Activated CD4-positive, alpha-beta T cell treated with anti-CD3 and anti-CD28 coated beads for 24 hours (primary cell): Measurements from ENCODE around the gene TAS2R31.
"Not testable (repeated sequence)": the region's sequence is repeated elsewhere in the genome, so short reads cannot be mapped to it uniquely, and the experiment has no call there.

Source experiments
- DNase-seq, 2 donors: peaks; one replicate each; pipeline ENCODE4 v3.0.0-alpha.2; 2020; ENCODE audit warnings: low read depth in 2 of 2

The TAS2R31 gene

DNA sequence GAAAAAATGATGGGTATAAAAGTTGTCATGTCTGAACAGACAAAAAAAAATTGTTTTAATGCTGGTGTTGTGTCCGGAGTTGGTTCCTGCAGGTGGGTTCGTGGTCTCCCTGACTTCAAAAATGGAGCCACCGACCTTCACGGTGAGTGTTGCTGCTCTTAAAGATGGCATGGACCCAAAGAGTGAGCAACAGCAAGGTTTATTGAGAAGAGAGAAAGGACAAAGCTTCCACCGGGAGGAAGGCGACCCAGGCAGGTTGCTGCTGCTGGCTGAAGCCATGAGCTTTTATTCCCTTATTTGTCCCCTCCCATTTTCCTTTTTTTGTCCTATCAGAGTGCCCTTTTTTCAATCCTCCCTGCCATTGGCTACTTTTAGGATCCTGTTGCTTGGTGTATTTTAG lies at the start of gene TAS2R31:
Gene TAS2R31 (minus strand): TSS at position 101 of the 400 bp plus-strand sequence. CDS start 72 bp downstream, at position 29.
- no peak for DNase-seq

- no peak for DNase-seq
Observed at GRCh38 chr12:11078246-11078645, 47.0 kb upstream of the TAS2R31 start.

- DNase-seq = no peak
Observed at GRCh38 chr12:11075642-11076041, 44.4 kb upstream of the TAS2R31 start.

- no peak for DNase-seq
Observed at GRCh38 chr12:11071414-11071813, 40.2 kb upstream of the TAS2R31 start.

DNA sequence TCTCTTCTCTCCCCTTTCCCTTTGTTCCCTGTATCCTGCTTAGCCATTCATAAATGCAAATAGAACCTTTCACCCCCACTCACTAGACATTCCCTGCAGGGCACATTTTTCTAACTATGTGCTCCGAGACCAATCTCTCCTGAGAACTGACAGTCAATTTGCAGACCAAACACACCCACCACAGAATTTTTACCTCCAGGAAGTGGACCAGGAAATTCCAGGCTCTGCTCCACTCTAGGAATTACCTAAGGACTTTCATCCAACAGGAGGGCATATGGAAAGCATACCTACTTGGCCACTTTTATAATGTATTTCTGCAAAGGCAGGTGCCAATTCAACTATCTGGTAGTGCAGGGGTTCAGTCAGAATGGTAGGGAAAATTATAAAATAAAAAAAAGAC lies 39.8 kb upstream of the TAS2R31 start:
- DNase-seq = no peak

- DNase-seq = no peak
Observed at GRCh38 chr12:11069854-11070365, 38.7 kb upstream of the TAS2R31 start.

DNA sequence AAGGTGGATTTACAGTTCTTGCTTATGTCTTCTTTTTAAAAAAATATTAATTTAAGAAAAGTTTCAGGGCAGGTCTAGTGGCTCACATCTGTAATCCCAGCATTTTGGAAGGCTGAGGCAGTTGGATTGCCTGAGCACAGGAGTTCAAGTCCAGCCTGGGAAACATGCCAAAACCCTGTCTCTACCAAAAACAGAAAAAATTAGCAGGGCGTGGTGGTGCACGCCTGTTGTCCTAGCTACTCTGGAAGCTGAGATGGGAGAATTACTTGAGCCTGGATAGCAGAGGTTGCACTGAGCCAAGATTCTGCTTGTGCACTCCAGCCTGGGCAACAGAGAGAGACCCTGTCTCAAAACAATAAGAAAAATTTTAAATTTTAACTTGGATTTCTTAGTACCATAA lies 36.3 kb upstream of the TAS2R31 start:
- no peak for DNase-seq

- DNase-seq = not testable (repeated sequence)
Observed at GRCh38 chr12:11062194-11062593, 31.0 kb upstream of the TAS2R31 start, which contains the start of gene TAS2R46. TAS2R46 (minus strand) TSS chr12:11062294; CDS start chr12:11062294, 0 bp downstream.

GRCh38 chr12:11059784-11060183 lies 28.6 kb upstream of the TAS2R31 start:
- DNase-seq = no peak

GRCh38 chr12:11059041-11059440 lies 27.8 kb upstream of the TAS2R31 start:
- no peak for DNase-seq

DNA sequence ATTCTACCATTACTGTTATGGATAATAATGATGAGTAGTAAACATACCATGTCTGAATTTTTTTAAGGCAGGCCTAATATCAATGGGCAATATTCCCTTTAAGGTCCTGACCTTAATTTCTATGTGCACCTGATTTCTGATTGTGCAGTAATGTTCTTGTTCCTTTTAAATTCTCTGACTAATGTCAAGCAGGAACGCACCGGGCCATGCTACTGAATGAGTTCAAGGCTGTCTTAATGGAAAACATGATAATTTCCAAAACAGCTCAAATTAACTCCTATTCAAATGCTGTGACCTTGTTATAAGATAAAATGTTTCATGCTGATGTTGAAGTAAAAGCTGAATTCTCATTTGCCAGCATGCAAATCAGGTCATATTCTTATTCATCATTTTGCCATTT lies 24.1 kb upstream of the TAS2R31 start:
- DNase-seq = no peak

DNA sequence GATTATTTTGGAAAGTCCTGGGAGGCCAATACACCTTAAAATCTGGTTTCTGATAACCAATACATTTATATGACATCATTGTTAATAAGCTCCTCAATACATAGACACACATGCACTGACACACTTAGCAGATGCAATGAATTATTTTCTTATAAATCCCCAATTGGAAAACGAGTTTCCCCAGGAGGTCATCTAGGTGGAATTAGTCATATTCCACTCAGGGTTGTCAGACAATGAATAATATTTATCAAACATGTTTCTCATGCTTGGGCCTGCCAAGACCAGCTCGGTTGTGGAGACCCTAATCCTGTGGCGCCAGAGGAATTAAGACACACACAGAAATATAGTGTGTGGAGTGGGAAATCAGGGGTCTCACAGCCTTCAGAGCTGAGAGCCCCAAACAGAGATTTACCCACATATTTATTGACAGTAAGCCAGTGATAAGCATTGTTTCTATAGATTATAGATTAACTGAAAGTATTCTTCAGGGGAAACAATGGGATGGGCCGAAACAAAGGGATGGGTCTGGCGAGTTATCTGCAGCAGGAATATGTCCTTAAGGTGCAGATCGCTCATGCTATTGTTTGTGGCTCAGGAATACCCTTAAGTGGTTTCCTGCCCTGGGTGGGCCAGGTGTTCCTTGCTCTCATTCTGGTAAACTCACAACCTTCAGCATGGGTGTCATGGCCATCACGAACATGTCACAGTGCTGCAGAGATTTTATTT lies 18.8 kb upstream of the TAS2R31 start:
- DNase-seq = not testable (repeated sequence)

DNA sequence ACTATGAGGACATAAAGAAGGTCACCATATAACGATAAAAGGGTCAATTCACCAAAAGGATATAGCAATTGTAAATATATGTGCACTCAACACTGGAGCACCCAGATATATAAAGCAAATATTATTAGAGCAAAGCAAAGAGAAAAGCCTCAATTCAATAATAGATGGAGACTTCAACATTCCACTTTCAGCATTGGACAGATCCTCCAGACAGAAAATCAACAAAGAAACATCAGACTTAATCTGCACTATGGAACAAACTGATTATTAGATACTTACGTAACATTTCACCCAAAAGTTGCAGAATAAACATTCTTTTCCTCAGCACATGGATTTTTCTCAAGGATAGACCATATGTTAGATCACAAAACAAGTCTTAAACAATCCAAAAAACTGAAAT lies 10.2 kb upstream of the TAS2R31 start:
- DNase-seq = not testable (repeated sequence)

DNA sequence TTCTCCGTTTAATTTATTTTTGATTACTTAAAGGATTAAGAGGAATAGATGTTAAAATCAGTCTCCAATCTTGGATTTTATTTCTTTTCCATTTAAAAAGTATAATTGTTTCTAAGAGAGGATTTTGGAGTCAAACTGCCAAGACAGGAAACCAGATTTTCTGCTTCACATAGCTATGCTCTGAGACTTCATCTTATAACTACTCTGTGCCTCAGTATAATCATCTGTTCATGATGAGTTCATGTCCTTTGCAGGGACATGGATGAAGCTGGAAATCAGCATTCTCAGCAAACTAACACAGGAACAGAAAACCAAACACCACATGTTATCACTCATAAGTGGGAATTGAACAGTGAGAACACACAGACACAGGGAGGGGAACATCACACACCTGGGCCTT lies 9.0 kb upstream of the TAS2R31 start:
- no peak for DNase-seq

- DNase-seq = no peak
Observed at GRCh38 chr12:11039171-11039570, 8.0 kb upstream of the TAS2R31 start.

DNA sequence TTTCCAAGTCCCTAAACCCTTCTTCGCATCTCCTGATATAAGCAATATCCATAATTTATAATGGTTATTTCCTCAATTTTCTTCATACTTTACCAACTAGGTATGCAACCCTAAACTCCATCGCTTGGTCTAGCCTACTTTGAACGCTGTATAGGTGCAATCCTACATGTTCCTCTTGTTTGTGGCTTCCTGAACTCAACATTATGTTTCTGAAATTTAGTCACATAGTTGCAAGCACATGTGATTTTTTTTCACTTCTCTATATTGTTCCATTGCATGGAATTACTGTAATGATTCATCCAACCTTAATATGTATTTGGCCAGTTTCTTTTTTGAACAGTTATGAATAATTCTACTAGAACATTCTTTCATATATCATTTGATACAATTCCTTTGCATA lies 2.8 kb upstream of the TAS2R31 start:
- not testable (repeated sequence) for DNase-seq

GRCh38 chr12:11026118-11026517 lies 5.1 kb downstream of the TAS2R31 start:
- DNase-seq = no peak

GRCh38 chr12:11023387-11023786 lies 7.8 kb downstream of the TAS2R31 start:
- no peak for DNase-seq

DNA sequence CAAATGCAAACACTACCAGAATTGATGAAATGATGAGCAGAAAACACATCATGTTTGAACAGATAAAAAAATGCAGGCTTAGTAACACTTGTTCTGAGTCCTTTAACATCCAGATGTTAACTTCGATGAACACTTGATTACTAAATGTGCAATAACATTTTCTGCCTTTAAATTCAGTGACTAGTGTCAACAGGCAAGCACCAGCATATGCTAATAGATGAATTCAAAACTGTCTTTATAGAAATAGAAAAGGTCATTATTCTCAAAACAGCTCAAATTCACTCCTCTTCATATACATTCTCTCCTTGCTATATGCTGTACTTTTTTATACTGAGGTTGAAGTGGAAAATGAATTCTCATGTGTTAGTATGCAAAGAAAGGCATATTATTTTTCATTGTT lies 8.7 kb downstream of the TAS2R31 start, which contains the start of gene TAS2R19:
Gene TAS2R19 (minus strand): TSS at position 101 of the 400 bp plus-strand sequence. CDS start 49 bp downstream, at position 52.
- DNase-seq = no peak

DNA sequence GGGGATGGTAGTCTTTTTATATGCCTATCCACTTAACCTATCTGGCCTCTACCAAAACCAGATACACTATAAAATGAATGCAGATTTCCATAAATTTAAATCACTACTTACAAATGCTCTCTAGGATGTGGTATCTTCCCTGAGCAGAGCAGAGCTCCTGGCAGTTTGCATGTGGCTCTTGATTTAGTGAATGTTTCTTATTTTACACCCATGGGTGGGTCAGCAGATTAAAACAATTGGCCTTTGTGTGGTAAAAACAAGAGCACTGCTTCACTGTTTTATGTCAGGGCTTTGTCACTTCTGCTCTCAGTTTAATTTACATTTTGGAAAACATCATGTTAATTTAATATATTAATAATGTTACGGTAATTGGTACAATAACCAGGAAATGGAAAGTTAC lies 14.3 kb downstream of the TAS2R31 start:
- DNase-seq = no peak

GRCh38 chr12:11015775-11016430 lies 15.3 kb downstream of the TAS2R31 start:
- DNase-seq = no peak

DNA sequence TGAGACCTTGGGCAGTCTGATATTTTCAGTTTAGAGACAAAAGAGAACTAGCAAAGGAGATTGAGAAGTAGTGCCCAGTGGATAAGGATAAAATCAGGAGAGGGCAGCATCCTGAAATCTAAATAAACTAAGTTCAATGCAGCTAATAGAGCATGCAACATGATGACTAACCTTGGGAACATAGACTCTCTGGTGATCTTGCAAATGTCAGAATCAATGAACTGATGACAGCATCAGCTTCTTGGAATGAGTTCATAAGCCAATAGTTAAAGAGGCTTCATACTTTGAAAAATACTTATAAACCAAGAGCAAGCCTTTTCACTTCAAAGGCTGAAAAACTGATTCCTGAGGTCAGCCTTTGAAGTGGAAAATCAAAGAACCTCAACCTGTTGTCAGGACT lies 17.0 kb downstream of the TAS2R31 start:
- no peak for DNase-seq

DNA sequence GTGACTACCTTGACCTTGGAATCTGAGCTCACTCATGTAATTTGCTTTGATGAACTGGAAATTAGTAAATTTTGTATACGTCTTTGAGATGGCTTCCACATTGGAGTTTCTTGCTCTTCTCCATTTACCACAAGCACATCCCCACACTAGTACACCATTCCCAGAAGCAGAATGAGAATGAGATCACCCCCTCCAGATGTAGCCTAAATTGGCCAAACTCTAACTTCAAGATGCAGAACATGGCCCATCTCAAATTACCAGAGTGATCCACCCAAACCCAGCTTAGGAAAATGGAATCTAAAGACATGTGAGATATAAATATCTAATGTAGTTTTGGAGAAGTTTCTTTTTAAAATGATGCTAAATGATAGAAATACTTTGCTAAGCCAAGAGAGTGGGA lies 23.6 kb downstream of the TAS2R31 start:
- DNase-seq = no peak
